Superior temporal gyrus (tissue), 1 donor: Measurements from ENCODE around the gene MIP.
"Not testable (repeated sequence)": the region's sequence is repeated elsewhere in the genome, so short reads cannot be mapped to it uniquely, and the experiment has no call there.

Source experiments
- DNase-seq: peaks from one replicate; pipeline ENCODE4 v3.0.0-alpha.2; 2016; ENCODE audit errors: extremely low spot score

MIP gene

GRCh38 chr12:56410768-56411167 lies 43.7 kb downstream of the MIP start:
- DNase-seq, result no peak

- no peak for DNase-seq
Observed at GRCh38 chr12:56408799-56409417, 45.5 kb downstream of the MIP start.

- DNase-seq, result not testable (repeated sequence)
Observed at GRCh38 chr12:56404227-56404626, 50.2 kb downstream of the MIP start.

- DNase-seq, result not testable (repeated sequence)
Observed at GRCh38 chr12:56401612-56402011, 52.8 kb downstream of the MIP start.

- not testable (repeated sequence) for DNase-seq
Observed at GRCh38 chr12:56401125-56401524, 53.3 kb downstream of the MIP start.
